GM12892 (cell line): ENCODE data around the gene BORCS5.

ENCODE experiments used
- POLR2AphosphoS5 ChIP-seq: IDR thresholded peaks from 2 replicates; pipeline ENCODE4 v1.6.1; 2011; ENCODE audit warnings: low read depth, low read length, control low read depth
- TAF1 ChIP-seq: IDR thresholded peaks from 2 replicates; pipeline ENCODE4 v1.6.1; 2011; ENCODE audit warnings: low read depth, mild to moderate bottlenecking, control low read depth, low read length, borderline replicate concordance

GRCh38 chr12:12405882-12406281 lies 49.0 kb downstream of the BORCS5 start:
- TF ChIP-seq TAF1 (no peak), POLR2AphosphoS5 (no peak)
